Panc1 (cell line): ENCODE data around the gene RIPOR3.

Experiments
- CTCF ChIP-seq: fragments of 450-650 bp; IDR thresholded peaks from 2 replicates; pipeline ENCODE4 v1.5.1; 2017; ENCODE audit warnings: mild to moderate bottlenecking
- POLR2AphosphoS5 ChIP-seq: IDR thresholded peaks from 2 replicates; pipeline ENCODE4 v1.6.1; 2012; ENCODE audit warnings: mild to moderate bottlenecking, low read depth, low read length, moderate library complexity
- REST ChIP-seq, 2 experiments: IDR thresholded peaks; 2 replicates each; pipeline ENCODE4 v1.6.1; 2011 to 2012; ENCODE audit warnings: low read depth in 2 of 2, control low read depth in 1 of 2, low read length in 1 of 2, mild to moderate bottlenecking in 1 of 2, moderate library complexity in 1 of 2; ENCODE audit not compliant: insufficient read depth in 1 of 2
- SIN3A ChIP-seq: IDR thresholded peaks from 2 replicates; pipeline ENCODE4 v1.6.1; 2012; ENCODE audit warnings: low read depth, mild to moderate bottlenecking, low read length, moderate library complexity, borderline replicate concordance; ENCODE audit not compliant: insufficient read depth
- TCF7L2 ChIP-seq: IDR thresholded peaks from 2 replicates; pipeline ENCODE4 v1.6.1; 2011; ENCODE audit warnings: mild to moderate bottlenecking, low read depth, low read length, inconsistent platforms

- TF ChIP-seq POLR2AphosphoS5 (no peak), CTCF (no peak), SIN3A (no peak), REST (IDR thresholded peaks at IDR 0.05; ENCODE audit: insufficient read depth in 1 of 2, low read depth in 2 of 2, low read length in 1 of 2) (no peak), TCF7L2 (no peak)
Measured at GRCh38 chr20:50716518-50716917, 25.2 kb upstream of the RIPOR3 start.
